Erythroblast (primary cell): ENCODE measurements around the gene TSPAN16.

Experiments
- GATA1 ChIP-seq: IDR thresholded peaks from 2 replicates; pipeline ENCODE4 v1.6.1; 2011; ENCODE audit warnings: low read depth, mild to moderate bottlenecking, control low read depth, low read length, moderate library complexity
- POLR2A ChIP-seq: IDR thresholded peaks from 2 replicates; pipeline ENCODE4 v1.6.1; 2011; ENCODE audit warnings: mild to moderate bottlenecking, low read length

DNA sequence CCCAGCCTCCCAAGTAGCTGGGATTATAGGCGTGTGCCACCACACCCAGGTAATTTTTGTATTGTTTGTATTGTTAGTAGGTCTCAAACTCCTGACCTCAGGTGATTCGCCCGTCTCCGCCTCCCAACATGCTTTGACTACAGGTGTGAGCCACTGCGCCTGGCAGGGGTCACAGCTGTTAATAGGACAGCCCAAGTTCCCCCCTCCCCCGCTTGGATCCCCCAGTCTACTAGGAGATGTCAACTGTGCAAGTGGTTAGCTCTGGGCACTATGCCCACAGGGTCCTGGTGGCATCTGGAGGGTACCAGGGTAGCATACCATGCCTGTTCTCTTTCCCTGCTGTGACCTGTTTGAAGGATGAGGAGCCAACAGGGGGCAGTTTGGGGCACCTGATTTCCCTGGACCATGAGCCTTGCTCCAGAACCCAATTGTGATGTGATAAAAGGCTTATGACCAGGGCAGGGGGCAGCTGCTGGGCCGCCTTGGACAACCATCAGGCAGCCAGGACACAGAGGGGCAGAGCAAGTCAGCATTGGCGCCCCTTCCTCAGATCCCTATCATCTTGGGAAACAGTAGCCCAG is at the start of gene TSPAN16:
- no peak for TF ChIP-seq POLR2A
- TF ChIP-seq GATA1, result no peak
